ENCODE results near the gene QPCT. TPM values are rescaled to one million over a fixed set of nuclear protein-coding genes. Genes with fewer than 3 reads are reported as not detected.
A peak's percentile ranks its signal among the peaks of the same experiment; 100 is the strongest.

QPCT gene
- total RNA-seq, 1 donor from 2014 or later = 2.1 TPM

GRCh38 chr2:37319754-37320609 lies 24.4 kb upstream of the QPCT start:
- Mint-ChIP-seq H3K4me1 (peaks cover 32% of the 10 kb centered on the region), H3K9me3 (no peaks in the 10 kb centered on the region), H3K27ac (no peak overlapping the region), H3K27me3 (peaks cover 20% of the 10 kb centered on the region), H3K4me3 (no peak overlapping the region), H3K36me3 (ENCODE audit: low read depth) (peaks cover 23% of the 10 kb centered on the region)
- intact Hi-C loops (cut with micrococcal nuclease) = no loop called here
- no peak for DNase-seq

GRCh38 chr2:37321029-37321682 lies 23.3 kb upstream of the QPCT start:
- H3K27me3 Mint-ChIP-seq = peaks cover 28% of the 10 kb centered on the region
- H3K4me1 Mint-ChIP-seq = peaks cover 38% of the 10 kb centered on the region
- no peak overlapping the region for H3K4me3 Mint-ChIP-seq
- intact Hi-C loops (cut with micrococcal nuclease) = no loop called here
- H3K27ac Mint-ChIP-seq = no peak overlapping the region
- DNase-seq = no peak
- H3K9me3 Mint-ChIP-seq = no peaks in the 10 kb centered on the region
- peaks cover 20% of the 10 kb centered on the region for H3K36me3 Mint-ChIP-seq (ENCODE audit: low read depth)

- no peak for DNase-seq
- Mint-ChIP-seq H3K4me1 (peaks cover 40% of the 10 kb centered on the region), H3K27ac (no peak overlapping the region), H3K36me3 (ENCODE audit: low read depth) (peaks cover 18% of the 10 kb centered on the region), H3K27me3 (peaks cover 39% of the 10 kb centered on the region), H3K9me3 (no peaks in the 10 kb centered on the region), H3K4me3 (no peak overlapping the region)
- intact Hi-C loops (cut with micrococcal nuclease) = loop anchor here (1.0 kb wide), 1 partner anchor 68 kb away; no protein-coding TSS in a partner anchor
Observed at GRCh38 chr2:37322368-37322767, 22.1 kb upstream of the QPCT start.

GRCh38 chr2:37323176-37323780 lies 21.2 kb upstream of the QPCT start:
- H3K9me3 Mint-ChIP-seq = no peaks in the 10 kb centered on the region
- H3K4me1 Mint-ChIP-seq = peaks cover 31% of the 10 kb centered on the region
- H3K27me3 Mint-ChIP-seq = peaks cover 43% of the 10 kb centered on the region
- H3K27ac Mint-ChIP-seq = peak overlapping the region; percentile 92
- H3K4me3 Mint-ChIP-seq = peak overlapping the region; percentile 95
- intact Hi-C loops (cut with micrococcal nuclease) = no loop called here
- DNase-seq = no peak
- H3K36me3 Mint-ChIP-seq (ENCODE audit: low read depth) = peaks cover 12% of the 10 kb centered on the region

GRCh38 chr2:37323781-37324535 lies 20.5 kb upstream of the QPCT start:
- H3K9me3 Mint-ChIP-seq = no peaks in the 10 kb centered on the region
- DNase-seq = peak; percentile 78
- intact Hi-C loops (cut with micrococcal nuclease) = loop anchor here (1.0 to 2.0 kb wide), 3 partner anchors 15 to 93 kb away; partner anchors contain the start of genes CEBPZ and NDUFAF7
- H3K4me1 Mint-ChIP-seq = peaks cover 27% of the 10 kb centered on the region
- H3K27me3 Mint-ChIP-seq = peaks cover 47% of the 10 kb centered on the region
- peaks cover 12% of the 10 kb centered on the region for H3K36me3 Mint-ChIP-seq (ENCODE audit: low read depth)
- H3K4me3 Mint-ChIP-seq = peak overlapping the region; percentile 95
- H3K27ac Mint-ChIP-seq = peak overlapping the region; percentile 92

- Mint-ChIP-seq H3K9me3 (no peaks in the 10 kb centered on the region), H3K4me3 (peak overlapping the region; percentile 47), H3K27me3 (peaks cover 47% of the 10 kb centered on the region), H3K4me1 (peaks cover 27% of the 10 kb centered on the region), H3K27ac (no peak overlapping the region), H3K36me3 (ENCODE audit: low read depth) (peaks cover 12% of the 10 kb centered on the region)
- intact Hi-C loops (cut with micrococcal nuclease) = loop anchor here (1.0 to 2.0 kb wide), 3 partner anchors 14 to 93 kb away; partner anchors contain the start of genes CEBPZ and NDUFAF7
- DNase-seq = no peak
Observed at GRCh38 chr2:37324536-37324785, 20.0 kb upstream of the QPCT start.

- H3K9me3 Mint-ChIP-seq = no peaks in the 10 kb centered on the region
- H3K4me3 Mint-ChIP-seq = peak within 1 kb of the TSS; percentile 95
- intact Hi-C loops (cut with micrococcal nuclease) = loop anchor here (1.0 to 2.0 kb wide), 4 partner anchors 14 to 94 kb away; partner anchors contain the start of genes CEBPZ and NDUFAF7
- peak; percentile 89 for DNase-seq
- H3K27me3 Mint-ChIP-seq = peaks cover 48% of the 10 kb centered on the region
- H3K36me3 Mint-ChIP-seq (ENCODE audit: low read depth) = peaks cover 9% of the 10 kb centered on the region
- H3K27ac Mint-ChIP-seq = peak within 1 kb of the TSS; percentile 92
- H3K4me1 Mint-ChIP-seq = peaks cover 27% of the 10 kb centered on the region
Observed at GRCh38 chr2:37324786-37325624, 19.4 kb upstream of the QPCT start, which contains the start of gene PRKD3. Gene PRKD3, minus strand, starts transcription at chr2:37324833. Its CDS starts 8,309 bp downstream, at chr2:37316524.

GRCh38 chr2:37325625-37326071 lies 18.8 kb upstream of the QPCT start:
- Mint-ChIP-seq H3K4me1 (peaks cover 27% of the 10 kb centered on the region), H3K4me3 (peak overlapping the region; percentile 82), H3K27me3 (peaks cover 51% of the 10 kb centered on the region), H3K36me3 (ENCODE audit: low read depth) (peaks cover 9% of the 10 kb centered on the region), H3K27ac (no peak overlapping the region), H3K9me3 (no peaks in the 10 kb centered on the region)
- peak; percentile 49 for DNase-seq
- intact Hi-C loops (cut with micrococcal nuclease) = loop anchor here (1.0 to 2.0 kb wide), 3 partner anchors 13 to 51 kb away; no protein-coding TSS in a partner anchor

GRCh38 chr2:37326285-37326684 lies 18.1 kb upstream of the QPCT start:
- Mint-ChIP-seq H3K9me3 (no peaks in the 10 kb centered on the region), H3K36me3 (ENCODE audit: low read depth) (peaks cover 9% of the 10 kb centered on the region), H3K27me3 (peaks cover 56% of the 10 kb centered on the region), H3K27ac (no peak overlapping the region), H3K4me3 (no peak overlapping the region), H3K4me1 (peaks cover 27% of the 10 kb centered on the region)
- DNase-seq = peak; percentile 48
- intact Hi-C loops (cut with micrococcal nuclease) = no loop called here

GRCh38 chr2:37326866-37327634 lies 17.4 kb upstream of the QPCT start:
- Mint-ChIP-seq H3K27ac (no peak overlapping the region), H3K4me1 (peaks cover 23% of the 10 kb centered on the region), H3K4me3 (no peak overlapping the region), H3K36me3 (ENCODE audit: low read depth) (peaks cover 5% of the 10 kb centered on the region), H3K9me3 (no peaks in the 10 kb centered on the region), H3K27me3 (peaks cover 56% of the 10 kb centered on the region)
- intact Hi-C loops (cut with micrococcal nuclease) = no loop called here
- no peak for DNase-seq

- no peak for DNase-seq
- peaks cover 68% of the 10 kb centered on the region for H3K27me3 Mint-ChIP-seq
- H3K9me3 Mint-ChIP-seq = peaks cover 5% of the 10 kb centered on the region
- peaks cover 2% of the 10 kb centered on the region for H3K36me3 Mint-ChIP-seq (ENCODE audit: low read depth)
- H3K27ac Mint-ChIP-seq = no peak overlapping the region
- H3K4me3 Mint-ChIP-seq = no peak overlapping the region
- H3K4me1 Mint-ChIP-seq = peaks cover 4% of the 10 kb centered on the region
- intact Hi-C loops (cut with micrococcal nuclease) = no loop called here
Observed at GRCh38 chr2:37330681-37331080, 13.7 kb upstream of the QPCT start.

- Mint-ChIP-seq H3K9me3 (peaks cover 5% of the 10 kb centered on the region), H3K4me1 (peaks cover under 1% of the 10 kb centered on the region), H3K4me3 (no peak overlapping the region), H3K27ac (no peak overlapping the region), H3K36me3 (ENCODE audit: low read depth) (no peaks in the 10 kb centered on the region), H3K27me3 (peaks cover 65% of the 10 kb centered on the region)
- DNase-seq = no peak
- intact Hi-C loops (cut with micrococcal nuclease) = no loop called here
Observed at GRCh38 chr2:37332560-37332959, 11.9 kb upstream of the QPCT start.
